ENCODE measurements around the gene ANKRD13C. TPM values are rescaled to one million over a fixed set of nuclear protein-coding genes. Genes with fewer than 3 reads are reported as not detected.

ANKRD13C gene
- total RNA-seq, 5 donors from 2014 or later (not counting 1 experiment from before 2014, with no cell fraction given): 26.3 to 28.7 (median 27.2) TPM

- Histone ChIP-seq H3K4me3 (ENCODE audit: control insufficient read depth in 1 of 2, extremely low read depth in 1 of 2, low read length in 1 of 2) (no peak overlapping the region), H3K9me3 (no peaks in the 10 kb centered on the region), H3K27ac (ENCODE audit: low read length) (no peak overlapping the region), H3K4me1 (ENCODE audit: control insufficient read depth in 1 of 2, extremely low read depth in 1 of 2, insufficient read depth in 2 of 2, low read length in 2 of 2) (no peaks in the 10 kb centered on the region), H3K27me3 (replicated peaks in 1 of 2; ENCODE audit: control insufficient read depth in 2 of 2, extremely low read depth in 1 of 2, insufficient read depth in 2 of 2, low read length in 1 of 2) (no peaks in the 10 kb centered on the region), H3K36me3 (ENCODE audit: control insufficient read depth in 2 of 2, extremely low read depth in 1 of 2, insufficient read depth in 1 of 2, low read length in 1 of 2) (peaks cover 0 to 24% of the 10 kb centered on the region in 2 donors)
- no peak overlapping the region for H3K27ac Mint-ChIP-seq
- ChIA-PET CTCF (no interaction called here), POLR2A (interaction anchor here in 1 of 2 donors (0.6 kb wide), 2 partner anchors 15 to 112 kb away, joined by 4 to 6 read pairs; no protein-coding TSS in a partner anchor)
- DNase-seq (no peak), ATAC-seq (replicated peaks in 1 of 4) (no peak)
- H3K36me3 Mint-ChIP-seq: peaks cover 28% of the 10 kb centered on the region
- H3K27me3 Mint-ChIP-seq: no peaks in the 10 kb centered on the region
- no peak overlapping the region for H3K4me3 Mint-ChIP-seq
- H3K4me1 Mint-ChIP-seq: peaks cover 0 to 3% (median 0%) of the 10 kb centered on the region in 3 donors
- WGBS (ENCODE audit: insufficient coverage): no CpG with 5 or more reads among the region's 1 CpG
- H3K9me3 Mint-ChIP-seq: no peaks in the 10 kb centered on the region
Observed at GRCh38 chr1:70278710-70279109, 75.8 kb downstream of the ANKRD13C start.

- no peak overlapping the region for H3K4me3 Mint-ChIP-seq
- H3K4me1 ChIP-seq (ENCODE audit: control insufficient read depth in 1 of 2, extremely low read depth in 1 of 2, insufficient read depth in 2 of 2, low read length in 2 of 2): no peaks in the 10 kb centered on the region
- peaks cover 33% of the 10 kb centered on the region for H3K36me3 Mint-ChIP-seq
- no peak overlapping the region for H3K4me3 ChIP-seq (ENCODE audit: control insufficient read depth in 1 of 2, extremely low read depth in 1 of 2, low read length in 1 of 2)
- CTCF ChIA-PET: no interaction called here
- POLR2A ChIA-PET: no interaction called here
- DNase-seq (no peak), ATAC-seq (replicated peaks in 1 of 4) (no peak)
- no peaks in the 10 kb centered on the region for H3K9me3 ChIP-seq
- H3K36me3 ChIP-seq (ENCODE audit: control insufficient read depth in 2 of 2, extremely low read depth in 1 of 2, insufficient read depth in 1 of 2, low read length in 1 of 2): peaks cover 0 to 29% of the 10 kb centered on the region in 2 donors
- no peaks in the 10 kb centered on the region for H3K27me3 ChIP-seq (replicated peaks in 1 of 2; ENCODE audit: control insufficient read depth in 2 of 2, extremely low read depth in 1 of 2, insufficient read depth in 2 of 2, low read length in 1 of 2)
- H3K27me3 Mint-ChIP-seq: no peaks in the 10 kb centered on the region
- H3K27ac Mint-ChIP-seq: no peak overlapping the region
- H3K9me3 Mint-ChIP-seq: no peaks in the 10 kb centered on the region
- H3K4me1 Mint-ChIP-seq: peaks cover 0 to 3% (median 0%) of the 10 kb centered on the region in 3 donors
- WGBS (ENCODE audit: insufficient coverage): 93% methylated on average over 2 of the region's 5 CpGs
- no peak overlapping the region for H3K27ac ChIP-seq (ENCODE audit: low read length)
Observed at GRCh38 chr1:70277875-70278274, 76.6 kb downstream of the ANKRD13C start.

GRCh38 chr1:70265946-70266345 lies 88.6 kb downstream of the ANKRD13C start:
- H3K36me3 Mint-ChIP-seq: peaks cover 49% of the 10 kb centered on the region
- H3K27me3 Mint-ChIP-seq: no peaks in the 10 kb centered on the region
- H3K36me3 ChIP-seq (ENCODE audit: control insufficient read depth in 2 of 2, extremely low read depth in 1 of 2, insufficient read depth in 1 of 2, low read length in 1 of 2): peaks cover 4 to 21% of the 10 kb centered on the region in 2 donors
- peak overlapping the region in 1 of 2 donors; percentile 12 for H3K27ac Mint-ChIP-seq
- no peak overlapping the region for H3K4me3 Mint-ChIP-seq
- no peaks in the 10 kb centered on the region for H3K4me1 ChIP-seq (ENCODE audit: control insufficient read depth in 1 of 2, extremely low read depth in 1 of 2, insufficient read depth in 2 of 2, low read length in 2 of 2)
- no peaks in the 10 kb centered on the region for H3K9me3 ChIP-seq
- H3K9me3 Mint-ChIP-seq: peaks cover 0 to 4% (median 0%) of the 10 kb centered on the region in 3 donors
- ChIA-PET CTCF (no interaction called here), POLR2A (no interaction called here)
- no peaks in the 10 kb centered on the region for H3K27me3 ChIP-seq (replicated peaks in 1 of 2; ENCODE audit: control insufficient read depth in 2 of 2, extremely low read depth in 1 of 2, insufficient read depth in 2 of 2, low read length in 1 of 2)
- H3K4me1 Mint-ChIP-seq: no peaks in the 10 kb centered on the region
- H3K27ac ChIP-seq (ENCODE audit: low read length): no peak overlapping the region
- ATAC-seq (replicated peaks in 1 of 4): no peak
- no peak overlapping the region for H3K4me3 ChIP-seq (ENCODE audit: control insufficient read depth in 1 of 2, extremely low read depth in 1 of 2, low read length in 1 of 2)
- no peak for DNase-seq
- no CpG with 5 or more reads among the region's 1 CpG for WGBS (ENCODE audit: insufficient coverage)

GRCh38 chr1:70264839-70265238 lies 89.7 kb downstream of the ANKRD13C start:
- H3K4me1 Mint-ChIP-seq: no peaks in the 10 kb centered on the region
- H3K9me3 ChIP-seq: no peaks in the 10 kb centered on the region
- H3K27me3 Mint-ChIP-seq: no peaks in the 10 kb centered on the region
- POLR2A ChIA-PET: interaction anchor here in 1 of 2 donors (0.6 kb wide), 1 partner anchor 39 kb away, joined by 3 read pairs; no protein-coding TSS in a partner anchor
- no peak overlapping the region for H3K4me3 ChIP-seq (ENCODE audit: control insufficient read depth in 1 of 2, extremely low read depth in 1 of 2, low read length in 1 of 2)
- H3K36me3 ChIP-seq (ENCODE audit: control insufficient read depth in 2 of 2, extremely low read depth in 1 of 2, insufficient read depth in 1 of 2, low read length in 1 of 2): peaks cover 4 to 21% of the 10 kb centered on the region in 2 donors
- no peak overlapping the region for H3K27ac ChIP-seq (ENCODE audit: low read length)
- peaks cover 47% of the 10 kb centered on the region for H3K36me3 Mint-ChIP-seq
- 98% methylated on average over 7 of the region's 7 CpGs for WGBS (ENCODE audit: insufficient coverage)
- CTCF ChIA-PET: interaction anchor here in 1 of 2 donors (0.7 kb wide), 1 partner anchor 13 kb away, joined by 8 read pairs; no protein-coding TSS in a partner anchor
- H3K27me3 ChIP-seq (replicated peaks in 1 of 2; ENCODE audit: control insufficient read depth in 2 of 2, extremely low read depth in 1 of 2, insufficient read depth in 2 of 2, low read length in 1 of 2): no peaks in the 10 kb centered on the region
- H3K4me3 Mint-ChIP-seq: no peak overlapping the region
- no peak for ATAC-seq (replicated peaks in 1 of 4)
- no peak for DNase-seq
- peak overlapping the region in 1 of 2 donors; percentile 16 for H3K27ac Mint-ChIP-seq
- H3K9me3 Mint-ChIP-seq: peaks cover 0 to 4% (median 0%) of the 10 kb centered on the region in 3 donors
- H3K4me1 ChIP-seq (ENCODE audit: control insufficient read depth in 1 of 2, extremely low read depth in 1 of 2, insufficient read depth in 2 of 2, low read length in 2 of 2): no peaks in the 10 kb centered on the region

GRCh38 chr1:70256664-70257063 lies 97.9 kb downstream of the ANKRD13C start:
- H3K9me3 ChIP-seq: no peaks in the 10 kb centered on the region
- ATAC-seq (replicated peaks in 1 of 4): no peak
- ChIA-PET POLR2A (no interaction called here), CTCF (no interaction called here)
- H3K9me3 Mint-ChIP-seq: no peaks in the 10 kb centered on the region
- H3K36me3 Mint-ChIP-seq: peaks cover 7% of the 10 kb centered on the region
- DNase-seq: no peak
- H3K27me3 ChIP-seq (replicated peaks in 1 of 2; ENCODE audit: control insufficient read depth in 2 of 2, extremely low read depth in 1 of 2, insufficient read depth in 2 of 2, low read length in 1 of 2): no peaks in the 10 kb centered on the region
- no peaks in the 10 kb centered on the region for H3K4me1 Mint-ChIP-seq
- H3K27ac Mint-ChIP-seq: peak overlapping the region in 1 of 2 donors; percentile 8
- H3K27ac ChIP-seq (ENCODE audit: low read length): no peak overlapping the region
- peaks cover 0 to 6% of the 10 kb centered on the region in 2 donors for H3K36me3 ChIP-seq (ENCODE audit: control insufficient read depth in 2 of 2, extremely low read depth in 1 of 2, insufficient read depth in 1 of 2, low read length in 1 of 2)
- no peak overlapping the region for H3K4me3 ChIP-seq (ENCODE audit: control insufficient read depth in 1 of 2, extremely low read depth in 1 of 2, low read length in 1 of 2)
- 86% methylated on average over 1 of the region's 1 CpG for WGBS (ENCODE audit: insufficient coverage)
- no peak overlapping the region for H3K4me3 Mint-ChIP-seq
- H3K27me3 Mint-ChIP-seq: no peaks in the 10 kb centered on the region
- no peaks in the 10 kb centered on the region for H3K4me1 ChIP-seq (ENCODE audit: control insufficient read depth in 1 of 2, extremely low read depth in 1 of 2, insufficient read depth in 2 of 2, low read length in 2 of 2)

- no peak overlapping the region for H3K4me3 Mint-ChIP-seq
Observed at GRCh38 chr1:70248729-70249128, 105.8 kb downstream of the ANKRD13C start.

More at GRCh38 chr1:70248729-70249128, 105.8 kb downstream of the ANKRD13C start:
- Histone ChIP-seq H3K27ac (ENCODE audit: low read length) (no peak overlapping the region), H3K9me3 (no peaks in the 10 kb centered on the region), H3K36me3 (ENCODE audit: control insufficient read depth in 2 of 2, extremely low read depth in 1 of 2, insufficient read depth in 1 of 2, low read length in 1 of 2) (peaks cover 0 to 82% of the 10 kb centered on the region in 2 donors), H3K4me3 (ENCODE audit: control insufficient read depth in 1 of 2, extremely low read depth in 1 of 2, low read length in 1 of 2) (no peak overlapping the region), H3K4me1 (ENCODE audit: control insufficient read depth in 1 of 2, extremely low read depth in 1 of 2, insufficient read depth in 2 of 2, low read length in 2 of 2) (no peaks in the 10 kb centered on the region), H3K27me3 (replicated peaks in 1 of 2; ENCODE audit: control insufficient read depth in 2 of 2, extremely low read depth in 1 of 2, insufficient read depth in 2 of 2, low read length in 1 of 2) (no peaks in the 10 kb centered on the region)
- WGBS (ENCODE audit: insufficient coverage): 94% methylated on average over 4 of the region's 4 CpGs
- peaks cover 63% of the 10 kb centered on the region for H3K36me3 Mint-ChIP-seq
- POLR2A ChIA-PET: interaction anchor here (0.6 kb wide), 2 partner anchors 20 to 101 kb away, joined by 5 to 6 read pairs; no protein-coding TSS in a partner anchor
- CTCF ChIA-PET: no interaction called here
- peaks cover 4 to 20% (median 8%) of the 10 kb centered on the region in 3 donors for H3K4me1 Mint-ChIP-seq
- H3K27ac Mint-ChIP-seq: no peak overlapping the region
- no peaks in the 10 kb centered on the region for H3K27me3 Mint-ChIP-seq
- no peaks in the 10 kb centered on the region for H3K9me3 Mint-ChIP-seq
- ATAC-seq (replicated peaks in 1 of 4) (no peak), DNase-seq (no peak)

Data from T-cell (primary cell).